Measurements from ENCODE around the gene PRKAG2.

The PRKAG2 gene

DNA sequence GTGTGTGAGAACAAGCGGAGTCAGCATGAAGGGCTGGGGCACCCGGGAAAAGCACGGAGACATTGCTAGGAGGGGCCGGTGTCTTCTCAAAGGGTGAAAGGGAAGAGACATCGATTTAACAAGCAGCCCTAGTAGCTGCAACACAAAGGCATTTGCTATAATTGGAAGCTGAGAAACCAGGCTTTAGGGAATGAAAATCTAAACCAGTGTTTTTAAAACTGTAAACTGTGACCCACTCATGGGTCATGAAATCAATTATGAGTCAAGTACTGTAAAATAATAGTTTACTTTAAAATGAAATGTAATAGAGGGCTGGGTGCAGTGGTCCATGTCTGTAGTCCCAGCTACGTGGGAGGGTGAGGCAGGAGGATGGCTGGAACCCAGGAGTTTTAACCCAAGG, 228.5 kb downstream of the PRKAG2 start:
- no peak overlapping the region for H3K4me3 ChIP-seq (ENCODE audit: low read depth, low read length)
- TF ChIP-seq POLR2A (IDR thresholded peaks at IDR 0.05; ENCODE audit: extremely low read depth, insufficient read length) (no peak), MYC (IDR thresholded peaks at IDR 0.05; ENCODE audit: low read depth, low read length) (no peak), MAX (IDR thresholded peaks at IDR 0.05; ENCODE audit: low read depth, low read length) (no peak)
- TF ChIP-seq, protein P1, sequence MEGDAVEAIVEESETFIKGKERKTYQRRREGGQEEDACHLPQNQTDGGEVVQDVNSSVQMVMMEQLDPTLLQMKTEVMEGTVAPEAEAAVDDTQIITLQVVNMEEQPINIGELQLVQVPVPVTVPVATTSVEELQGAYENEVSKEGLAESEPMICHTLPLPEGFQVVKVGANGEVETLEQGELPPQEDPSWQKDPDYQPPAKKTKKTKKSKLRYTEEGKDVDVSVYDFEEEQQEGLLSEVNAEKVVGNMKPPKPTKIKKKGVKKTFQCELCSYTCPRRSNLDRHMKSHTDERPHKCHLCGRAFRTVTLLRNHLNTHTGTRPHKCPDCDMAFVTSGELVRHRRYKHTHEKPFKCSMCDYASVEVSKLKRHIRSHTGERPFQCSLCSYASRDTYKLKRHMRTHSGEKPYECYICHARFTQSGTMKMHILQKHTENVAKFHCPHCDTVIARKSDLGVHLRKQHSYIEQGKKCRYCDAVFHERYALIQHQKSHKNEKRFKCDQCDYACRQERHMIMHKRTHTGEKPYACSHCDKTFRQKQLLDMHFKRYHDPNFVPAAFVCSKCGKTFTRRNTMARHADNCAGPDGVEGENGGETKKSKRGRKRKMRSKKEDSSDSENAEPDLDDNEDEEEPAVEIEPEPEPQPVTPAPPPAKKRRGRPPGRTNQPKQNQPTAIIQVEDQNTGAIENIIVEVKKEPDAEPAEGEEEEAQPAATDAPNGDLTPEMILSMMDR (IDR thresholded peaks at IDR 0.05; ENCODE audit: low read depth, low read length) = no peak
- DNase-seq (ENCODE audit: low read depth) = no peak

GRCh38 chr7:151647874-151648273, 229.0 kb downstream of the PRKAG2 start:
- H3K4me3 ChIP-seq (ENCODE audit: low read depth, low read length) = no peak overlapping the region
- no peak for TF ChIP-seq MYC (IDR thresholded peaks at IDR 0.05; ENCODE audit: low read depth, low read length)
- TF ChIP-seq MAX (IDR thresholded peaks at IDR 0.05; ENCODE audit: low read depth, low read length) = no peak
- no peak for TF ChIP-seq POLR2A (IDR thresholded peaks at IDR 0.05; ENCODE audit: extremely low read depth, insufficient read length)
- TF ChIP-seq, protein P1 (IDR thresholded peaks at IDR 0.05; ENCODE audit: low read depth, low read length) = no peak
- DNase-seq (ENCODE audit: low read depth) = no peak

GRCh38 chr7:151647006-151647405, 229.9 kb downstream of the PRKAG2 start:
- DNase-seq (ENCODE audit: low read depth) = no peak
- TF ChIP-seq POLR2A (IDR thresholded peaks at IDR 0.05; ENCODE audit: extremely low read depth, insufficient read length) (no peak), MYC (IDR thresholded peaks at IDR 0.05; ENCODE audit: low read depth, low read length) (no peak), MAX (IDR thresholded peaks at IDR 0.05; ENCODE audit: low read depth, low read length) (no peak)
- TF ChIP-seq, protein P1 (IDR thresholded peaks at IDR 0.05; ENCODE audit: low read depth, low read length) = no peak

GRCh38 chr7:151645311-151645710, 231.6 kb downstream of the PRKAG2 start:
- TF ChIP-seq, protein P1 (IDR thresholded peaks at IDR 0.05; ENCODE audit: low read depth, low read length) = no peak
- TF ChIP-seq MYC (IDR thresholded peaks at IDR 0.05; ENCODE audit: low read depth, low read length) = no peak
- no peak for TF ChIP-seq MAX (IDR thresholded peaks at IDR 0.05; ENCODE audit: low read depth, low read length)
- no peak for TF ChIP-seq POLR2A (IDR thresholded peaks at IDR 0.05; ENCODE audit: extremely low read depth, insufficient read length)
- no peak for DNase-seq (ENCODE audit: low read depth)

More at GRCh38 chr7:151647006-151647405, 229.9 kb downstream of the PRKAG2 start:
- H3K4me3 ChIP-seq (ENCODE audit: low read depth, low read length) = no peak overlapping the region

DNA sequence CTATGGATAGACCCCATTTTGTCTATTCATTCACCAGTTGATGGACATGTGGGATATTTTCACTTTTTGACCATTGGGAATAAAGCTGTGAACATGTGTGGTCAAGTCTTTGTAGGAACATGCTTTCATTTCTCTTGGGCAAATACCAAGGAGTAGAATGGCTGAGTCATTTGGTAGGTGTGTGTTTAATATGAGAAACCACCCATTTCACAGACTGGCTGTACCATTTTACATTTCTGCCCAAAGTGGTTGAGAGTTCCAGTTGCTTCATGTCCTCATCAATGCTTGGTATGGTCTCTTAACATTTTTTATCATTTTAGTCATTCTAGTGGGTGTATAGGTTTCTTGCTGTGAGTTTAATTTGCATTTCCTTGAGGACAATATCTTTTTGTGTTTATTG, 232.4 kb downstream of the PRKAG2 start:
- DNase-seq (ENCODE audit: low read depth) = no peak
- TF ChIP-seq POLR2A (IDR thresholded peaks at IDR 0.05; ENCODE audit: extremely low read depth, insufficient read length) (no peak), MYC (IDR thresholded peaks at IDR 0.05; ENCODE audit: low read depth, low read length) (no peak), MAX (IDR thresholded peaks at IDR 0.05; ENCODE audit: low read depth, low read length) (no peak)
- TF ChIP-seq, protein P1 (IDR thresholded peaks at IDR 0.05; ENCODE audit: low read depth, low read length) = no peak
- no peak overlapping the region for H3K4me3 ChIP-seq (ENCODE audit: low read depth, low read length)

More at GRCh38 chr7:151645311-151645710, 231.6 kb downstream of the PRKAG2 start:
- no peak overlapping the region for H3K4me3 ChIP-seq (ENCODE audit: low read depth, low read length)

Measured in NB4 (cell line).